ENCODE results near the gene CST9L. TPM values are rescaled to one million over a fixed set of nuclear protein-coding genes. Genes with fewer than 3 reads are reported as not detected.

Gene CST9L
- not detected in 2 replicates for total RNA-seq

GRCh38 chr20:23568320-23568970, at the start of gene CST9L:
TSS of gene CST9L (minus strand) at chr20:23568484. CDS start at chr20:23568450, 34 bp downstream.
- DNase-seq (ENCODE audit: low read depth, low spot score) = no peak

GRCh38 chr20:23614163-23614562, 45.9 kb upstream of the CST9L start:
- no peak for DNase-seq (ENCODE audit: low read depth, low spot score)

- no peak for DNase-seq (ENCODE audit: low read depth, low spot score)
Observed at GRCh38 chr20:23613676-23614075, 45.4 kb upstream of the CST9L start.

GRCh38 chr20:23612396-23612795, 44.1 kb upstream of the CST9L start:
- no peak for DNase-seq (ENCODE audit: low read depth, low spot score)

GRCh38 chr20:23609486-23610109, 41.3 kb upstream of the CST9L start:
- no peak for DNase-seq (ENCODE audit: low read depth, low spot score)

GRCh38 chr20:23608251-23608846, 40.1 kb upstream of the CST9L start:
- DNase-seq (ENCODE audit: low read depth, low spot score) = no peak

- DNase-seq (ENCODE audit: low read depth, low spot score) = no peak
Observed at GRCh38 chr20:23607497-23608245, 39.4 kb upstream of the CST9L start.

GRCh38 chr20:23606652-23607049, 38.4 kb upstream of the CST9L start:
- no peak for DNase-seq (ENCODE audit: low read depth, low spot score)

- no peak for DNase-seq (ENCODE audit: low read depth, low spot score)
Observed at GRCh38 chr20:23605867-23606651, 37.8 kb upstream of the CST9L start, which contains the start of gene CST9. TSS of gene CST9 (minus strand) at chr20:23605917. CDS start at chr20:23605864, 53 bp downstream.

GRCh38 chr20:23604306-23604705, 36.0 kb upstream of the CST9L start:
- DNase-seq (ENCODE audit: low read depth, low spot score) = no peak

- DNase-seq (ENCODE audit: low read depth, low spot score) = no peak
Observed at GRCh38 chr20:23603321-23603720, 35.0 kb upstream of the CST9L start.

- DNase-seq (ENCODE audit: low read depth, low spot score) = no peak
Observed at GRCh38 chr20:23602699-23603098, 34.4 kb upstream of the CST9L start.

- DNase-seq (ENCODE audit: low read depth, low spot score) = no peak
Observed at GRCh38 chr20:23602241-23602640, 34.0 kb upstream of the CST9L start.

- no peak for DNase-seq (ENCODE audit: low read depth, low spot score)
Observed at GRCh38 chr20:23601715-23602114, 33.4 kb upstream of the CST9L start.

- no peak for DNase-seq (ENCODE audit: low read depth, low spot score)
Observed at GRCh38 chr20:23598481-23598880, 30.2 kb upstream of the CST9L start.

GRCh38 chr20:23596579-23597250, 28.4 kb upstream of the CST9L start:
- DNase-seq (ENCODE audit: low read depth, low spot score) = no peak

- no peak for DNase-seq (ENCODE audit: low read depth, low spot score)
Observed at GRCh38 chr20:23595941-23596340, 27.7 kb upstream of the CST9L start.

GRCh38 chr20:23588434-23589403, 20.4 kb upstream of the CST9L start:
- no peak for DNase-seq (ENCODE audit: low read depth, low spot score)

GRCh38 chr20:23587631-23588030, 19.3 kb upstream of the CST9L start:
- DNase-seq (ENCODE audit: low read depth, low spot score) = no peak

Data from pulmonary artery endothelial cell (primary cell).